Omental fat pad (tissue), 4 donors: ENCODE data around the gene ZNF175. TPM values are rescaled to one million over a fixed set of nuclear protein-coding genes. Genes with fewer than 3 reads are reported as not detected.
A peak's percentile ranks its signal among the peaks of the same experiment; 100 is the strongest.

Source experiments
- ATAC-seq: fragments of 150-250 bp; one replicate; pipeline ENCODE4 v1.9.1; 2016; ENCODE audit warnings: mild to moderate bottlenecking, moderate library complexity; ENCODE audit not compliant: low FRiP score
- DNase-seq: peaks from one replicate; pipeline ENCODE4 v3.0.0-alpha.2; 2019; ENCODE audit warnings: low spot score
- CTCF ChIP-seq, 3 donors: fragments of 450-650 bp; IDR thresholded peaks; one replicate each; pipeline ENCODE4 v1.5.1; 2016 to 2017; ENCODE audit warnings: antibody characterized with exemption in 3 of 3, mild to moderate bottlenecking in 3 of 3, moderate library complexity in 2 of 3
- total RNA-seq, 4 donors: library from RNA; depleted of rRNA; stranded (reverse); fragments of >200 nt; gene quantifications; one replicate each; pipeline ENCODE4 v1.1.0, GENCODE V29; 2016

Gene ZNF175
- total RNA-seq, 4 donors from 2014 or later = 2.2 to 11.5 (median 6.0) TPM

- no peak for TF ChIP-seq CTCF (IDR thresholded peaks at IDR 0.05)
- peak; percentile 77 for DNase-seq
- ATAC-seq = no peak
Observed at GRCh38 chr19:51607920-51608562, 37.0 kb downstream of the ZNF175 start.

DNA sequence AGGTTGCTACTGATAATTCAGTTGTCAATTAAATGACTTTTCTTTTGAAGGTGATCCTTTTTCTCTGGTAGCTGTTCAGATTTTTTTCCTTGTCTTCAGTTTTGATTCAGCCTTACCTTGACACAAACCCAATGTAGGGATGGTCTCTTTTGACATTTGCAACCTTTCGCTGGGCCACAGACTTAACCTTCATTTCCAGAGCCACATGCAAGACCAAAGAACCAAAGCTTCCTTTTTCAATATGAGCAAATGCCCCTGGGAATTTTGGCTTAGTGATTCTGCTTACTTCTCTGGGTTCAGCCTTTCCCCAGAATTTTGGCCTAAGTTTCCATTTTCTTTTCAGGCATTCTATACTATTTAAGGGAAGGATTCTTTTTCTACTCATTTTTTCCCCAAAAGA, 39.5 kb downstream of the ZNF175 start:
- DNase-seq = no peak
- no peak for ATAC-seq
- no peak for TF ChIP-seq CTCF (IDR thresholded peaks at IDR 0.05)

GRCh38 chr19:51614789-51615188, 43.7 kb downstream of the ZNF175 start:
- no peak for TF ChIP-seq CTCF (IDR thresholded peaks at IDR 0.05)
- ATAC-seq (no peak), DNase-seq (no peak)

DNA sequence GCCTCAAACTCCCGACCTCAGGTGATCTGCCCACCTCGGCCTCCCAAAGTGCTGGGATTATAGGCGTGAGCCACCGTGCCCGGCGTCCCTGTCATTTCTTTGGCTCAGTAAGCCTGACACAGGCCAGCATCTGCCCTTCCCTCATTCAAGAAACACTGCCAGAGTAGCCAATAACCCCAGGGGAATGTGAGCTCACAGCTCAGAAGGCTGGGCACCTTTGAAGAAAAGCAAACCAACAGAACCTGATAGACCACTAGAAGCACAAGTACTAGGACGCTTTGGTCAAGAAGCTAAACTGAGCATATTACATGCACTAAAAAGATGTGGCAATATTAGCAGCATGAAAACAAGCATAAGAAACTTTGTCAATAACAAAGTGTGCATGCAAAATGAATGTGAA, 44.9 kb downstream of the ZNF175 start:
- no peak for TF ChIP-seq CTCF (IDR thresholded peaks at IDR 0.05)
- DNase-seq (no peak), ATAC-seq (no peak)

DNA sequence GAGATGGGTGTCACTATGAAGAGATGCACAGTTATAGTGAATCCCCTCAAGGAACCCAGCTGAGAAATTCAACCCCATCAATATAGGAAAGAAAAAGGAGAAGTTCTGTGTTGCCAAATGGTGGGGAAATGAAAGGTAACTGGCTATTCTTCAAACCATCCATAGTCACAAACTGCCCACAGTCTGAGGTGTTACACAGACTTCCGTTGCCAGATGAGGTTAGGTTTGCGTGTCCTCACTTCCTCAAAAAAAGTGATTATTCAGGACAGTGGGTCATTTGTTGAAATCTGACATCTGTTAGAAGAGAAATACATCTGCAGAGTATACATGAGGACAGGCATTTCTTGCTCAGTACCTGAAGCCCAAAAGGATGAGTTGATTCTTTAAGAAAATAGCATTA, 50.1 kb downstream of the ZNF175 start:
- DNase-seq (no peak), ATAC-seq (no peak)
- no peak for TF ChIP-seq CTCF (IDR thresholded peaks at IDR 0.05)

DNA sequence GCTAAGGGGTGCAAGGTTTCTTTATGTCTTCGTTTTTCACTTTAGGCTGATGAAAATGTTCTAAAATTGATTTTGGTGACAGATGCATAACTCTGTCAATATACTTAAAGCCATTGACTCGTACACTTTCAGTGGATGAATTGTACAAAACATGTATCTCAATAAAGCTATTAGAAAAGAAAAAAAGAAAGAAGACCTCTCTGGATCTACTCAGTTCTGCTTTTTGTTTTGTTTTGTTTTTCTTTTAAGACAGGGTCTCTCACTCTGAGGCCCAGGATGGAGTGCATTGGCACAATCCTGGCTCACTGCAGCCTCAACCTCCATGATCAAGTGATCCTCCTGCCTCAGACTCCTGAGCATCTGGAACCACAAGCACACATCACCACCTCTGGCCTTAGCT, 55.6 kb downstream of the ZNF175 start:
- TF ChIP-seq CTCF (IDR thresholded peaks at IDR 0.05) = no peak
- DNase-seq (no peak), ATAC-seq (no peak)

DNA sequence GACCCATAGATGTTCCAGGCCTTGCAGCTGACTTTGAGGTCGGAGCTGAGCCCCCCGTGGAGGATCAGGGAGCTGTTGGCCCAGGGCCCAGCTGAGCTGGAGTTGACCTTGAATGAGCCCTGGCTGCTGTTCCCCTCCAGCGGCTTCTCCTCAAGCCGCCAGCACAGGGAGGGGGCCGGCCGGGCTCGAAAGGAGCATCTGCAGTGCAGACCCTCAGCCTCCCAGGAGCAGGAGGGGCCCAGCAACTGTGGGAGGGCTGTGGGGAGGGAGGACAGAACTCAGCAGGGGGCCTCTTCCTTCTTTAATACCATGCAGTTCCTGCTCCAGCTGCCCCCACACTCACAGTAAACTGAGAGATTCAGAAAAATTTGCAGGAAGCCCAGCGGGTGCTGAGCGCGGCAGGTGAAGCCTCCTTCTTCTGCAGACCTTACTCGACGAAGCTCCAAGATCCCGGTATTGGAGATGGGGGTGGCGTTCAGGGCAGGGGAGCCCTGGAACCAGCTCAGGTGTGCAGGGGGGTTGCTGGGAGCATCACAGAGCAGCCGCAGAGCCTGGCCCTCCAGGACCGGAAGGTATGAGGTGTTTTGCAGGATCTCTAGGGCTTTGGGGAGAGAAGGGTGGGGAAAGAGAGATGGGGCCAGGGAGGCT, 56.5 kb downstream of the ZNF175 start:
- TF ChIP-seq CTCF (IDR thresholded peaks at IDR 0.05) = no peak
- no peak for ATAC-seq
- no peak for DNase-seq
